HepG2 (cell line): ENCODE results near the gene CFAP99. TPM values are rescaled to one million over a fixed set of nuclear protein-coding genes. Genes with fewer than 3 reads are reported as not detected.

Experiments used
- ATAC-seq: fragments of 200-7000 bp; cut with Tn5 transposase; 3 replicates; pipeline ENCODE4 v1.9.1; 2020; ENCODE audit warnings: mild to moderate bottlenecking, moderate library complexity
- BruUV-seq: library from RNA; stranded (reverse); fragments of 400-500 nt; replicated peaks from 2 replicates; lab custom pipeline; 2021; lab: Mats Ljungman, UMichigan
- CTCF ChIA-PET: fragments of 300-600 bp; formaldehyde crosslinking; extraction: SDS; loops from one replicate; lab custom pipeline; 2021; ENCODE audit warnings: low total read pairs, inconsistent platforms, low intra/inter-chr PET ratio; lab: Yijun Ruan, JAX
- POLR2A ChIA-PET: fragments of 350-600 bp; sonication (Branson Sonifier 250); formaldehyde crosslinking; loops from one replicate; lab custom pipeline; 2020; ENCODE audit warnings: antibody characterized with exemption, inconsistent platforms; lab: Yijun Ruan, JAX
- DNase-seq: peaks from one replicate; pipeline ENCODE4 v3.0.0-alpha.2; 2015; ENCODE audit warnings: low spot score
- FAIRE-seq: peaks from 3 replicates; lab custom pipeline; 2011; peaks lifted over from hg19 to GRCh38; lab: Jason Lieb, UNC
- H2AFZ ChIP-seq: one replicate; pipeline ENCODE4 v1.6.1; 2011; ENCODE audit warnings: low read length, inconsistent platforms
- H3K27ac ChIP-seq: fragments of 300-600 bp; 3 replicates; pipeline ENCODE4 v1.8.0; 2011; ENCODE audit warnings: mixed run types, mild to moderate bottlenecking, mixed read lengths, low read length, inconsistent platforms; ENCODE audit not compliant: insufficient read depth; ENCODE audit errors: extremely low read length
- H3K27me3 ChIP-seq, 2 experiments: fragments of 200-600 bp in 1 of 2; 2 replicates in 1 of 2; 3 replicates in 1 of 2; pipeline versions ENCODE4 v1.6.0 to v1.8.0; 2011; ENCODE audit warnings: low read length in 2 of 2, mild to moderate bottlenecking in 2 of 2, moderate library complexity in 2 of 2, inconsistent platforms in 1 of 2; ENCODE audit not compliant: insufficient read depth in 2 of 2, control insufficient read depth in 1 of 2
- H3K36me3 ChIP-seq, 2 experiments: fragments of 200-600 bp in 1 of 2; replicated peaks in 1 of 2; 2 replicates in 1 of 2; 3 replicates in 1 of 2; pipeline versions ENCODE4 v1.5.1 to v1.8.0; 2011; ENCODE audit warnings: low read length in 2 of 2, inconsistent platforms in 1 of 2; ENCODE audit not compliant: insufficient read depth in 2 of 2, control insufficient read depth in 1 of 2
- H3K4me1 ChIP-seq: 2 replicates; pipeline ENCODE4 v1.5.1; 2012; ENCODE audit warnings: low read length, inconsistent platforms; ENCODE audit not compliant: insufficient read depth
- H3K4me2 ChIP-seq: 2 replicates; pipeline ENCODE4 v1.6.0; 2011; ENCODE audit warnings: low read depth, low read length, inconsistent platforms
- H3K4me3 ChIP-seq, 3 experiments: fragments of 200-600 bp in 1 of 3; sonication (generic), shearing (Covaris generic) in 1 of 3; replicated peaks in 1 of 3; 2 replicates each; pipeline ENCODE4 v1.5.1; 2011 to 2016; ENCODE audit warnings: low read length in 3 of 3, inconsistent platforms in 2 of 3, low read depth in 2 of 3, mild to moderate bottlenecking in 2 of 3, control low read depth in 1 of 3, mixed read lengths in 1 of 3; ENCODE audit not compliant: insufficient read depth in 1 of 3
- H3K79me2 ChIP-seq: one replicate; pipeline ENCODE4 v1.6.1; 2011; ENCODE audit warnings: low read length, inconsistent platforms; ENCODE audit not compliant: insufficient read depth
- H3K9ac ChIP-seq: 2 replicates; pipeline ENCODE4 v1.6.0; 2011; ENCODE audit warnings: mild to moderate bottlenecking, low read depth, low read length, inconsistent platforms; ENCODE audit not compliant: insufficient read depth
- H3K9me3 ChIP-seq: 2 replicates; pipeline ENCODE4 v1.5.1; 2012; ENCODE audit warnings: mild to moderate bottlenecking, low read length
- H4K20me1 ChIP-seq: 2 replicates; pipeline ENCODE4 v1.6.0; 2011; ENCODE audit warnings: inconsistent platforms, mild to moderate bottlenecking, low read length, moderate library complexity; ENCODE audit not compliant: insufficient read depth
- E2F2 ChIP-seq: sonication (generic); formaldehyde crosslinking; IDR thresholded peaks from 2 replicates; pipeline ENCODE4 v1.4.0; 2020; ENCODE audit warnings: missing genetic modification reagents, borderline replicate concordance
- EP300 ChIP-seq, 3 experiments: sonication (generic) in 1 of 3; formaldehyde crosslinking in 1 of 3; IDR thresholded peaks; 2 replicates each; pipeline versions ENCODE4 v1.5.1 to v1.6.1; 2011 to 2020; ENCODE audit warnings: low read depth in 2 of 3, low read length in 2 of 3, borderline replicate concordance in 1 of 3, improper control_type of control experiment in 1 of 3, mild to moderate bottlenecking in 1 of 3, missing genetic modification reagents in 1 of 3, moderate library complexity in 1 of 3
- HNF4G ChIP-seq, 2 experiments: sonication (generic) in 1 of 2; formaldehyde crosslinking in 1 of 2; IDR thresholded peaks; 2 replicates each; pipeline versions ENCODE4 v1.4.0 to v1.6.1; 2011 to 2020; ENCODE audit warnings: borderline replicate concordance in 2 of 2, low read depth in 2 of 2, mild to moderate bottlenecking in 2 of 2, low read length in 1 of 2, missing genetic modification reagents in 1 of 2, moderate library complexity in 1 of 2
- MIXL1 ChIP-seq: IDR thresholded peaks from 2 replicates; pipeline ENCODE4 v1.6.1; 2016
- PAWR ChIP-seq: sonication (generic); formaldehyde crosslinking; IDR thresholded peaks from 2 replicates; pipeline ENCODE4 v1.4.0; 2020; ENCODE audit warnings: missing genetic modification reagents, mild to moderate bottlenecking, borderline replicate concordance
- POLR2AphosphoS2 ChIP-seq: IDR thresholded peaks from 2 replicates; pipeline ENCODE4 v1.6.1; 2011; ENCODE audit warnings: low read depth, low read length, improper control_type of control experiment
- SUZ12 ChIP-seq: fragments of 150-350 bp; IDR thresholded peaks from 2 replicates; pipeline ENCODE4 v1.6.1; 2014; ENCODE audit warnings: low read depth, low read length
- TERF1 ChIP-seq: sonication (generic); formaldehyde crosslinking; IDR thresholded peaks from 2 replicates; pipeline ENCODE4 v1.8.0; 2022; ENCODE audit warnings: mild to moderate bottlenecking, missing genetic modification reagents, moderate library complexity
- ZNF260 ChIP-seq: sonication (generic); formaldehyde crosslinking; IDR thresholded peaks from 2 replicates; pipeline ENCODE4 v1.4.0; 2020; ENCODE audit warnings: missing genetic modification reagents, low read depth, mild to moderate bottlenecking, borderline replicate concordance
- ZNF33A ChIP-seq: sonication (generic); formaldehyde crosslinking; IDR thresholded peaks from 2 replicates; pipeline ENCODE4 v1.5.1; 2020; ENCODE audit warnings: missing genetic modification reagents, mild to moderate bottlenecking, moderate library complexity, borderline replicate concordance
- ZNF496 ChIP-seq: sonication (generic); formaldehyde crosslinking; IDR thresholded peaks from 2 replicates; pipeline ENCODE4 v1.8.1; 2023; ENCODE audit warnings: mild to moderate bottlenecking, moderate library complexity, missing genetic modification reagents; ENCODE audit not compliant: insufficient replicate concordance
- ZNF550 ChIP-seq: sonication (generic); formaldehyde crosslinking; IDR thresholded peaks from 2 replicates; pipeline ENCODE4 v1.4.0; 2020; ENCODE audit warnings: mild to moderate bottlenecking, missing genetic modification reagents, borderline replicate concordance
- ZNF773 ChIP-seq: sonication (generic); formaldehyde crosslinking; IDR thresholded peaks from 2 replicates; pipeline ENCODE4 v1.4.0; 2020; ENCODE audit warnings: missing genetic modification reagents, borderline replicate concordance
- ZNF792 ChIP-seq: IDR thresholded peaks from 2 replicates; pipeline ENCODE4 v1.6.1; 2016
- WGBS: methylation state at CpG from one replicate; pipeline ENCODE4 v1.1.6; 2017; ENCODE audit warnings: low lambda C conversion rate; 5-methylcytosine and 5-hydroxymethylcytosine counted together
- in situ Hi-C: cut with HindIII; loops from 2 replicates; pipeline ENCODE4 v1.10.0; 2017; ENCODE audit warnings: low pct_unique_long_range_greater_than_20kb; ENCODE audit not compliant: extremely low pct_ligation_motif_present
- intact Hi-C: fragments of 100-400 bp; cut with micrococcal nuclease; formaldehyde crosslinking; loops from one replicate; pipeline ENCODE4 v1.10.0; 2022; ENCODE audit not compliant: unreplicated experiment
- polyA plus RNA-seq, 8 experiments: library from polyadenylated mRNA; depleted of rRNA in 3 of 8; stranded (reverse) in 7 of 8; unstranded in 1 of 8; fragments of >200 nt; fragmentation: Illumina TruSeq in 4 of 8; extraction: Trizol in 4 of 8; gene quantifications; 2 replicates each; pipeline versions ENCODE4 v1.2.1 to v1.2.3, GENCODE V29; 2011 to 2016; ENCODE audit warnings: low read depth in 4 of 8, missing spikeins in 1 of 8, mixed read lengths in 1 of 8; ENCODE audit not compliant: insufficient read depth in 1 of 8
- total RNA-seq, 5 experiments: library from RNA; depleted of rRNA; stranded (reverse); fragments of >200 nt; fragmentation: Illumina TruSeq; extraction: Trizol; gene quantifications; 2 replicates each; pipeline ENCODE4 v1.2.3, GENCODE V29; 2016; ENCODE audit warnings: low read depth in 1 of 5

The CFAP99 gene
- total and polyA plus RNA-seq, 2 of the 13 experiments (the other 11 are each of a cell fraction or from before 2014, with no cell fraction given): not detected

- no peak for DNase-seq
- Histone ChIP-seq H3K4me1 (peaks cover 20% of the 10 kb centered on the region), H3K4me3 (no peak overlapping the region), H3K27ac (no peak overlapping the region), H3K4me2 (no peak overlapping the region), H2AFZ (no peak overlapping the region), H4K20me1 (no peaks in the 10 kb centered on the region), H3K36me3 (no peaks in the 10 kb centered on the region), H3K9me3 (no peaks in the 10 kb centered on the region), H3K9ac (no peak overlapping the region), H3K27me3 (peaks cover 8 to 62% of the 10 kb centered on the region in 2 experiments; a peak in 4 of 5 replicates), H3K79me2 (no peaks in the 10 kb centered on the region)
- BruUV-seq: no TSS peak
- 0 out of 3 replicates have a peak, but pooled peaks have one; percentile 6 for ATAC-seq
- intact Hi-C loops (no loop called here), in situ Hi-C loops (no loop called here)
- TF ChIP-seq HNF4G (IDR thresholded peaks at IDR 0.05; ENCODE audit: borderline replicate concordance, low read depth, low read length) (no peak), HNF4G (CRISPR knock-in tag; IDR thresholded peaks at IDR 0.05; ENCODE audit: borderline replicate concordance, low read depth) (no peak), ZNF496 (CRISPR knock-in tag) (no peak), E2F2 (CRISPR knock-in tag) (no peak), ZNF773 (CRISPR knock-in tag) (no peak), ZNF260 (CRISPR knock-in tag) (no peak), MIXL1 (CRISPR knock-in tag) (no peak), ZNF550 (no peak), ZNF33A (CRISPR knock-in tag) (no peak), EP300 (IDR thresholded peaks at IDR 0.05; ENCODE audit: low read depth in 2 of 2, low read length in 2 of 2) (no peak), EP300 (CRISPR knock-in tag; IDR thresholded peaks at IDR 0.05; ENCODE audit: borderline replicate concordance) (no peak), POLR2AphosphoS2 (no peak), PAWR (CRISPR knock-in tag) (no peak), TERF1 (CRISPR knock-in tag) (no peak), SUZ12 (no peak), ZNF792 (CRISPR knock-in tag) (no peak)
- ChIA-PET POLR2A (no interaction called here), CTCF (no interaction called here)
- 53% methylated on average over 21 of the region's 25 CpGs for WGBS
- FAIRE-seq: no peak
Measured at GRCh38 chr4:2428496-2429213, 9.9 kb downstream of the CFAP99 start.
